IMR-90 (cell line): ENCODE results near the gene ASPA.

Experiments
- BHLHE40 ChIP-seq: fragments of 150-350 bp; IDR thresholded peaks from 2 replicates; pipeline ENCODE4 v1.6.1; 2016; ENCODE audit warnings: mild to moderate bottlenecking, low read depth, low read length
- MAFK ChIP-seq: IDR thresholded peaks from 2 replicates; pipeline ENCODE4 v1.6.1; 2012; ENCODE audit warnings: low read depth, low read length, improper control_type of control experiment
- MAZ ChIP-seq: IDR thresholded peaks from 2 replicates; pipeline ENCODE4 v1.6.1; 2012; ENCODE audit warnings: low read depth, mild to moderate bottlenecking, low read length, improper control_type of control experiment, moderate library complexity, borderline replicate concordance
- MXI1 ChIP-seq: IDR thresholded peaks from 2 replicates; pipeline ENCODE4 v1.6.1; 2012; ENCODE audit warnings: low read depth, mild to moderate bottlenecking, low read length, moderate library complexity, borderline replicate concordance
- POLR2A ChIP-seq: IDR thresholded peaks from 2 replicates; pipeline ENCODE4 v1.6.1; 2012; ENCODE audit warnings: mild to moderate bottlenecking, low read depth, low read length
- RAD21 ChIP-seq: IDR thresholded peaks from 2 replicates; pipeline ENCODE4 v1.6.1; 2012; ENCODE audit warnings: low read length, improper control_type of control experiment
- RFX5 ChIP-seq: IDR thresholded peaks from 2 replicates; pipeline ENCODE4 v1.8.0; 2012; ENCODE audit warnings: low read depth, mild to moderate bottlenecking, low read length, moderate library complexity
- SMC3 ChIP-seq: fragments of 150-350 bp; IDR thresholded peaks from 2 replicates; pipeline ENCODE4 v1.6.1; 2016; ENCODE audit warnings: low read depth, mild to moderate bottlenecking, antibody characterized with exemption, low read length, moderate library complexity
- TF ChIP-seq, protein P1 (sequence below): conservative IDR thresholded peaks from 2 replicates; pipeline ENCODE4 v1.5.1; 2012; ENCODE audit warnings: mild to moderate bottlenecking, low read depth, low read length, improper control_type of control experiment
- TF ChIP-seq, protein P2 (sequence below): fragments of 150-350 bp; IDR thresholded peaks from 2 replicates; pipeline ENCODE4 v1.6.1; 2017; ENCODE audit warnings: mild to moderate bottlenecking, antibody characterized with exemption, low read length, low read depth

DNA sequence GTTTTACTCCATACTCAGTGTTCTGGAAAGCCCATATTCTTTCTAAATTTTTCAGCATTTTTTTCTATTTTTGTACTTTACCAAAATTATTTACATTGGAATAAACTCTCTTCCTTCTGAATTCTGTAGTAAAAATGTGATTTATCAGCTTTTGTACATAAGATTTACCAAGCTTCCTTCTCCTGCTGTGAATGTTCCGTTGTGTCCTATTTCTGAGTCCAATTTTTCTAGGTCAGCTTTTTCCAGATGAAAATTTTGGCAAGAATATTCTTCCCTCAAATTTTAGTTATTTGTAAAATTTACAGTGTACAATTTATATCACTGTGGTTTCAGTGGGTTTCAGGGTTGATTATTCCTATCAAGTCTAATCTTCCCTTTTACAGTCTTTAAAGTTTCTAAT is 27.5 kb downstream of the ASPA start:
- no peak for TF ChIP-seq POLR2A
- TF ChIP-seq SMC3: no peak
- TF ChIP-seq, protein P1, sequence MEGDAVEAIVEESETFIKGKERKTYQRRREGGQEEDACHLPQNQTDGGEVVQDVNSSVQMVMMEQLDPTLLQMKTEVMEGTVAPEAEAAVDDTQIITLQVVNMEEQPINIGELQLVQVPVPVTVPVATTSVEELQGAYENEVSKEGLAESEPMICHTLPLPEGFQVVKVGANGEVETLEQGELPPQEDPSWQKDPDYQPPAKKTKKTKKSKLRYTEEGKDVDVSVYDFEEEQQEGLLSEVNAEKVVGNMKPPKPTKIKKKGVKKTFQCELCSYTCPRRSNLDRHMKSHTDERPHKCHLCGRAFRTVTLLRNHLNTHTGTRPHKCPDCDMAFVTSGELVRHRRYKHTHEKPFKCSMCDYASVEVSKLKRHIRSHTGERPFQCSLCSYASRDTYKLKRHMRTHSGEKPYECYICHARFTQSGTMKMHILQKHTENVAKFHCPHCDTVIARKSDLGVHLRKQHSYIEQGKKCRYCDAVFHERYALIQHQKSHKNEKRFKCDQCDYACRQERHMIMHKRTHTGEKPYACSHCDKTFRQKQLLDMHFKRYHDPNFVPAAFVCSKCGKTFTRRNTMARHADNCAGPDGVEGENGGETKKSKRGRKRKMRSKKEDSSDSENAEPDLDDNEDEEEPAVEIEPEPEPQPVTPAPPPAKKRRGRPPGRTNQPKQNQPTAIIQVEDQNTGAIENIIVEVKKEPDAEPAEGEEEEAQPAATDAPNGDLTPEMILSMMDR: no peak
- no peak for TF ChIP-seq RFX5
- TF ChIP-seq, protein P2, sequence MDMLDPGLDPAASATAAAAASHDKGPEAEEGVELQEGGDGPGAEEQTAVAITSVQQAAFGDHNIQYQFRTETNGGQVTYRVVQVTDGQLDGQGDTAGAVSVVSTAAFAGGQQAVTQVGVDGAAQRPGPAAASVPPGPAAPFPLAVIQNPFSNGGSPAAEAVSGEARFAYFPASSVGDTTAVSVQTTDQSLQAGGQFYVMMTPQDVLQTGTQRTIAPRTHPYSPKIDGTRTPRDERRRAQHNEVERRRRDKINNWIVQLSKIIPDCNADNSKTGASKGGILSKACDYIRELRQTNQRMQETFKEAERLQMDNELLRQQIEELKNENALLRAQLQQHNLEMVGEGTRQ: no peak
- no peak for TF ChIP-seq MAZ
- no peak for TF ChIP-seq MAFK
- TF ChIP-seq MXI1: no peak
- TF ChIP-seq BHLHE40: no peak
- no peak for TF ChIP-seq RAD21
